ENCODE data around the gene LMNA.

GRCh38 chr1:156124557-156125483 is 10.3 kb downstream of the LMNA start:
- TF ChIP-seq CTCF (IDR thresholded peaks at IDR 0.05) = no peak
- peak; percentile 41 to 66 for TF ChIP-seq POLR2AphosphoS5 (IDR thresholded peaks at IDR 0.05)
- no peak for TF ChIP-seq EP300 (IDR thresholded peaks at IDR 0.05)
